ENCODE results near the gene CACNG4. TPM values are rescaled to one million over a fixed set of nuclear protein-coding genes. Genes with fewer than 3 reads are reported as not detected.

CACNG4 gene
- total and polyA plus RNA-seq, 5 experiments from 2014 or later, result not detected

- H3K4me1 Mint-ChIP-seq, result peaks cover 2 to 16% (median 9%) of the 10 kb centered on the region in 4 donors
- DNase-seq, result no peak
- peak overlapping the region in 1 of 10 donors; percentile 2 for H3K4me3 Mint-ChIP-seq
- ATAC-seq, result no peak
- H3K27me3 Mint-ChIP-seq, result peaks cover 27 to 86% (median 57%) of the 10 kb centered on the region in 5 donors
- POLR2A ChIA-PET, result no interaction called here
- peaks cover 0 to 5% (median 0%) of the 10 kb centered on the region in 3 donors for H3K36me3 Mint-ChIP-seq
- peaks cover 0 to 8% (median 0%) of the 10 kb centered on the region in 9 donors for H3K9me3 Mint-ChIP-seq
- no peak overlapping the region for H3K27ac Mint-ChIP-seq
These were observed 18.3 kb upstream of the CACNG4 start for GRCh38 chr17:66946251-66946650.

- H3K27me3 Mint-ChIP-seq, result peaks cover 23 to 75% (median 49%) of the 10 kb centered on the region in 5 donors
- H3K4me3 Mint-ChIP-seq, result no peak overlapping the region
- DNase-seq (no peak), ATAC-seq (no peak)
- peaks cover 2 to 16% (median 9%) of the 10 kb centered on the region in 4 donors for H3K4me1 Mint-ChIP-seq
- peaks cover 0 to 5% (median 0%) of the 10 kb centered on the region in 3 donors for H3K36me3 Mint-ChIP-seq
- peak overlapping the region in 1 of 10 donors; percentile 18 for H3K27ac Mint-ChIP-seq
- H3K9me3 Mint-ChIP-seq, result peaks cover 0 to 7% (median 0%) of the 10 kb centered on the region in 9 donors
- POLR2A ChIA-PET, result no interaction called here
These were observed 17.2 kb upstream of the CACNG4 start for GRCh38 chr17:66947311-66947710.

GRCh38 chr17:66948061-66948750 lies 16.3 kb upstream of the CACNG4 start:
- no peak for ATAC-seq
- peaks cover 23 to 66% (median 42%) of the 10 kb centered on the region in 5 donors for H3K27me3 Mint-ChIP-seq

GRCh38 chr17:66949501-66949900 lies 15.0 kb upstream of the CACNG4 start:
- POLR2A ChIA-PET, result no interaction called here
- Mint-ChIP-seq H3K36me3 (no peaks in the 10 kb centered on the region), H3K4me1 (peaks cover 0 to 15% (median 9%) of the 10 kb centered on the region in 4 donors), H3K9me3 (no peaks in the 10 kb centered on the region), H3K27me3 (peaks cover 15 to 53% (median 32%) of the 10 kb centered on the region in 5 donors), H3K4me3 (no peak overlapping the region), H3K27ac (no peak overlapping the region)
- DNase-seq, result no peak
- ATAC-seq, result no peak

More at GRCh38 chr17:66948061-66948750, 16.3 kb upstream of the CACNG4 start:
- Mint-ChIP-seq H3K4me1 (peaks cover 2 to 16% (median 9%) of the 10 kb centered on the region in 4 donors), H3K9me3 (peaks cover 0 to 5% (median 0%) of the 10 kb centered on the region in 9 donors), H3K4me3 (no peak overlapping the region), H3K27ac (peak overlapping the region in 1 of 10 donors; percentile 42), H3K36me3 (no peaks in the 10 kb centered on the region)
- no peak for DNase-seq
- POLR2A ChIA-PET, result no interaction called here

- no peaks in the 10 kb centered on the region for H3K36me3 Mint-ChIP-seq
- ATAC-seq, result no peak
- peaks cover 0 to 9% (median 7%) of the 10 kb centered on the region in 4 donors for H3K4me1 Mint-ChIP-seq
- peaks cover 11 to 49% (median 33%) of the 10 kb centered on the region in 5 donors for H3K27me3 Mint-ChIP-seq
- no peak overlapping the region for H3K27ac Mint-ChIP-seq
- no peaks in the 10 kb centered on the region for H3K9me3 Mint-ChIP-seq
- no peak for DNase-seq
- POLR2A ChIA-PET, result no interaction called here
- no peak overlapping the region for H3K4me3 Mint-ChIP-seq
These were observed 14.2 kb upstream of the CACNG4 start for GRCh38 chr17:66950325-66950724.

GRCh38 chr17:66950886-66951604 lies 13.5 kb upstream of the CACNG4 start:
- Mint-ChIP-seq H3K27me3 (peaks cover 6 to 43% (median 28%) of the 10 kb centered on the region in 5 donors), H3K9me3 (no peaks in the 10 kb centered on the region), H3K27ac (no peak overlapping the region), H3K4me1 (peaks cover 0 to 1% (median under 1%) of the 10 kb centered on the region in 4 donors), H3K36me3 (no peaks in the 10 kb centered on the region), H3K4me3 (no peak overlapping the region)
- no peak for ATAC-seq
- POLR2A ChIA-PET, result no interaction called here
- no peak for DNase-seq

- H3K4me1 Mint-ChIP-seq, result no peaks in the 10 kb centered on the region
- no peak overlapping the region for H3K27ac Mint-ChIP-seq
- H3K4me3 Mint-ChIP-seq, result no peak overlapping the region
- no peak for ATAC-seq
- POLR2A ChIA-PET, result no interaction called here
- H3K36me3 Mint-ChIP-seq, result no peaks in the 10 kb centered on the region
- no peak for DNase-seq
- peaks cover 2 to 38% (median 23%) of the 10 kb centered on the region in 5 donors for H3K27me3 Mint-ChIP-seq
- H3K9me3 Mint-ChIP-seq, result no peaks in the 10 kb centered on the region
These were observed 12.9 kb upstream of the CACNG4 start for GRCh38 chr17:66951605-66951953.

GRCh38 chr17:66952031-66952524 lies 12.4 kb upstream of the CACNG4 start:
- no peak overlapping the region for H3K27ac Mint-ChIP-seq
- no peaks in the 10 kb centered on the region for H3K4me1 Mint-ChIP-seq
- ATAC-seq, result no peak
- H3K36me3 Mint-ChIP-seq, result no peaks in the 10 kb centered on the region
- H3K9me3 Mint-ChIP-seq, result no peaks in the 10 kb centered on the region
- H3K27me3 Mint-ChIP-seq, result peaks cover 2 to 33% (median 18%) of the 10 kb centered on the region in 5 donors
- no peak overlapping the region for H3K4me3 Mint-ChIP-seq
- DNase-seq, result no peak
- POLR2A ChIA-PET, result no interaction called here

GRCh38 chr17:66952681-66953629 lies 11.6 kb upstream of the CACNG4 start:
- no peaks in the 10 kb centered on the region for H3K4me1 Mint-ChIP-seq
- ATAC-seq (no peak), DNase-seq (no peak)
- no peak overlapping the region for H3K27ac Mint-ChIP-seq
- peaks cover 2 to 30% (median 14%) of the 10 kb centered on the region in 5 donors for H3K27me3 Mint-ChIP-seq
- no peak overlapping the region for H3K4me3 Mint-ChIP-seq
- no peaks in the 10 kb centered on the region for H3K36me3 Mint-ChIP-seq
- POLR2A ChIA-PET, result no interaction called here
- H3K9me3 Mint-ChIP-seq, result no peaks in the 10 kb centered on the region

- Mint-ChIP-seq H3K27ac (no peak overlapping the region), H3K4me3 (no peak overlapping the region), H3K4me1 (no peaks in the 10 kb centered on the region), H3K9me3 (no peaks in the 10 kb centered on the region), H3K36me3 (no peaks in the 10 kb centered on the region), H3K27me3 (peaks cover 0 to 23% (median 13%) of the 10 kb centered on the region in 5 donors)
- DNase-seq, result no peak
- POLR2A ChIA-PET, result no interaction called here
- no peak for ATAC-seq
These were observed 10.9 kb upstream of the CACNG4 start for GRCh38 chr17:66953630-66954020.

- no peaks in the 10 kb centered on the region for H3K9me3 Mint-ChIP-seq
- POLR2A ChIA-PET, result no interaction called here
- no peaks in the 10 kb centered on the region for H3K36me3 Mint-ChIP-seq
- ATAC-seq, result no peak
- no peak overlapping the region for H3K27ac Mint-ChIP-seq
- H3K27me3 Mint-ChIP-seq, result peaks cover 4 to 20% (median 8%) of the 10 kb centered on the region in 5 donors
- no peaks in the 10 kb centered on the region for H3K4me1 Mint-ChIP-seq
- no peak overlapping the region for H3K4me3 Mint-ChIP-seq
- DNase-seq, result no peak
These were observed 9.9 kb upstream of the CACNG4 start for GRCh38 chr17:66954632-66955031.

GRCh38 chr17:66955821-66956220 lies 8.7 kb upstream of the CACNG4 start:
- POLR2A ChIA-PET, result no interaction called here
- no peak for DNase-seq
- no peak overlapping the region for H3K27ac Mint-ChIP-seq

More at GRCh38 chr17:66955821-66956220, 8.7 kb upstream of the CACNG4 start:
- no peaks in the 10 kb centered on the region for H3K36me3 Mint-ChIP-seq
- H3K27me3 Mint-ChIP-seq, result peaks cover 4 to 18% (median 12%) of the 10 kb centered on the region in 5 donors
- H3K9me3 Mint-ChIP-seq, result no peaks in the 10 kb centered on the region
- ATAC-seq, result no peak
- no peak overlapping the region for H3K4me3 Mint-ChIP-seq
- peaks cover 0 to 2% (median 0%) of the 10 kb centered on the region in 4 donors for H3K4me1 Mint-ChIP-seq
